HG02943 (cell line): ENCODE measurements around the gene RRP7A.
"Not testable (repeated sequence)": the region's sequence is repeated elsewhere in the genome, so short reads cannot be mapped to it uniquely, and the experiment has no call there.

Experiments
- ATAC-seq: cut with Tn5 transposase; IDR thresholded peaks from one replicate; pipeline ENCODE4 v1.9.1; 2021; ENCODE audit warnings: mild to moderate bottlenecking, low read depth, moderate library complexity; ENCODE audit not compliant: unreplicated experiment

The RRP7A gene, protein sequence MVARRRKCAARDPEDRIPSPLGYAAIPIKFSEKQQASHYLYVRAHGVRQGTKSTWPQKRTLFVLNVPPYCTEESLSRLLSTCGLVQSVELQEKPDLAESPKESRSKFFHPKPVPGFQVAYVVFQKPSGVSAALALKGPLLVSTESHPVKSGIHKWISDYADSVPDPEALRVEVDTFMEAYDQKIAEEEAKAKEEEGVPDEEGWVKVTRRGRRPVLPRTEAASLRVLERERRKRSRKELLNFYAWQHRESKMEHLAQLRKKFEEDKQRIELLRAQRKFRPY

DNA sequence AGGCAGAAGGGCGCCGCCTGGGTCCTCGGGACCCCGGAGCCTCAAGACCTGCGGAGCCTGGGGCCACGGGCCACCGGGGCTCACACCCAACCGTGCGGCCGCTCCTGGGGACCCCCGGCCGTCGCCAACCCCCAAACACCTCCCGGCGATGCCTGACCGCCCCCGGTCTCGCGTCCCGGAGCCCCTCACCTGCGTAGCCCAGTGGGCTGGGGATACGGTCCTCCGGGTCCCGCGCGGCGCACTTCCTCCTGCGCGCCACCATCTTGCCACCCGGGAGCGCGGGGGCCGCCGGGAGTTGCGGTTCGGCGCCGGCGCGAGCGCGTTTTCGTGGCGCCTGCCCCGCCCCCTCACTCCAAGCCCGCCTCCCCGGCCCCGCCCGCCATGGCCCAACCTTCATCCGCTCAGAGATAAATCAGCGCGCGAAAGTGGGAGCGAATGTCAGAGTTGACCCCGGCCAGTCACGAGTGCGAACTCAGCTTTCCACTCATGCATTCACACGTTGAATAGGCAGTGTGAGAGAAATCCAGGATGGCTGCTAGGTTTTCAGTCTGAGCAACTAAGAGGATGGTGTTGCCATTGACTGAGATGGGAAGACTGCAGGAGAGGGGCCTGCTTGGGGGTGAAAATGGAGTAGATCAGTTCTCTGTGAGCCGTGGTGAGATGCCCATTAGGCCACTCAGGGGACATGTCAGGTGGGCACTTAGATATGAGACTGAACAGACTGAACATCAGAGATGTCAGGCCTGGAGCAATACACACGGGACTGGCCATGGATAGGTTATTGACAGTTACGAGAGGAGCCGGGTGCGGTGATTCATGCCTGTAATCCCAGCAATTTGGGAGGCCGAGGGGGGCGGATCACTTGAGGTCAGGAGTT is at the start of gene RRP7A:
Gene RRP7A, minus strand, starts transcription at position 272 of the 877 bp plus-strand sequence. Its CDS starts 10 bp downstream, at position 262.
- peak; percentile 67 for ATAC-seq

DNA sequence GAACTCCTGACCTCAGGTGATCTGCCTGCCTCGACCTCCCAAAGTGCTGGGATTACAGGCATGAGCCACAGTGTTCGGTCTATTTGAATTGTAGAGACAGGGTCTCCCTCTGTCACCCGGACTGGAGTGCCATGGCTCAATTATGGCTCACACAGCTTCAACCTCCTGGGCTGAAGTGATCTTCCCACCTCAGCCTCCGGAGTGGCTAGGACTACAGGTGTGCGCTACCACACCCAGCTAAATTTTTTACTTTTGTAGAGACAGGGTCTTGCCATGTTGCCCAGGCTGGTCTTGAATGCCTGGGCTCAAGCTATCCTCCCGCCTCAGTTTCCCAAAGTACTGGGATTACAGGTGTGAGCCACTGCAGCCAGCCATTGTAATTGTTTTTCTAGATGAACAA is 48.4 kb upstream of the RRP7A start:
- not testable (repeated sequence) for ATAC-seq

DNA sequence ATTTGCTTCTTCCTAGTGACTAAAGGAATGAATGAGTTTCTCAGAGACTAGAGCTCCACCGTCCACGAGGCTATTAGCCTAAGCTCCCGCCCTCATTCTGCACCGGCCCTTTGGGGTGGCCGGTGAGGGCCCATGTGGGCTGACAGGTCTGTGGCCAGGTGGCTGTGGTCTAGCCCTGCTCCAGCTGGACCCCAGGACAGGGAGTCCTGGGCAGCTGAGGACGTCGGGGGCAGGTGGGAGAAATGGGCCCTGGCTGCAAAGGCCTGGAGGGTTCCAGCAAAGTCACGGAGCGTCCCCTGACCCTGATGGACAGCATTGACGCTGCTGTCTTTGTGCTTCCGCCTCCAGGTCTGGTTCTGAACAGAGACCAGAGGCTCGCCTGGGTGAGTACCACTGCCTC is 46.4 kb upstream of the RRP7A start:
- ATAC-seq = no peak

DNA sequence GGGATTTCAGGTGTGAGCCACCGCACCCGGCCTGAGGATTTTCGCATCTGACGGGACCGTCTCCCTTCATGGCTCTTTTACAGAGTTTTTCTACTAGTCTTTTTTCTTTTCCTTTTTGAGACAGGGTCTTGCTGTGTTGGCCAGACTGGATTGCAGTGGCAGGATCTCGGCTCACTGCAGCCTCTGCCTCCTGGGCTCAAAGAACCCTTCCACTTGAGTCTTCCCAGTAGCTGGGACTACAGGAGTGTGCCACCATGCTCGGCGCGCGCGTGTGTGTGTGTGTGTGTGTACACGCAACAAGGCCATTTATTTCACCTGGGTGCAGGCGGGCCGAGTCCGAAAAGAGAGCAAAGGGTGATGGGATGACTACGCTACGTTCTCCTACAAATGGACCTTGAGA is 45.1 kb upstream of the RRP7A start:
- ATAC-seq = no peak

DNA sequence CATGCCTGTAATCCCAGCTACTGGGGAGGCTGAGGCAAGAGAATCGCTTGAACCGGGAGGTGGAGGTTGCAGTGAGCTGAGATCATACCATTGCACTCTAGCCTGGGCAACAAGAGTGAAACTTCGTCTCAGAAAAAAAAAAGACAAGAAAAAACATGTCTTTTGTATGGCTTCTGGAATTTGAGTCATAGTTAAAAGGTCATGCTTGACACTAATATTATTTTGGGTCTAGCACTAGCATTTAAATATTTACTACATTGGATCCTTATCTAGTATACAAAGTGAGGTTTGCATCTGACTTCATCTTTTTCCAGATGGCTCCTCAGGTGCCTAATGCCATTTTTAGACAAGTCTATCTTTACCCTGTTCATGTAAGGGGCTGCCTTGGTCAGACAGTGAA is 44.3 kb upstream of the RRP7A start:
- ATAC-seq = not testable (repeated sequence)

DNA sequence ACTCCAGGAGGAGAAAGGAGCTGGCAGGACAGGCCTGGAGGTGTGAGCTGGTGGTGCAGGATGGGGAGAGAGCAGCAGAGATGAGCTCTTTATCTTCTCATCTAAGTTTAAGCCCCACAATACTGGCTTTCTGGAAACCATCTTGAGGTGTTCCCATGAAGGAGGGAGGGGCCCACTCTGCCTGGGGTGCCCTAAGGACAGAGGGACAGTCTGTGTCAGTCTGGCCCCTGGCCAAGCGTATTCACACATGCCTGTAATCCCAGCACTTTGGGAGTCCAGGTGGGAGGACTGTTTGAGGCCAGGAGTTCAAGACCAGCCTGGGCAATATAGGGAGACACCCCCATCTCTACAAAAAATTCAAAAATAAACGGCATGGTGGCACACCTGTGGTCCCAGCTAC is 43.1 kb upstream of the RRP7A start:
- no peak for ATAC-seq

DNA sequence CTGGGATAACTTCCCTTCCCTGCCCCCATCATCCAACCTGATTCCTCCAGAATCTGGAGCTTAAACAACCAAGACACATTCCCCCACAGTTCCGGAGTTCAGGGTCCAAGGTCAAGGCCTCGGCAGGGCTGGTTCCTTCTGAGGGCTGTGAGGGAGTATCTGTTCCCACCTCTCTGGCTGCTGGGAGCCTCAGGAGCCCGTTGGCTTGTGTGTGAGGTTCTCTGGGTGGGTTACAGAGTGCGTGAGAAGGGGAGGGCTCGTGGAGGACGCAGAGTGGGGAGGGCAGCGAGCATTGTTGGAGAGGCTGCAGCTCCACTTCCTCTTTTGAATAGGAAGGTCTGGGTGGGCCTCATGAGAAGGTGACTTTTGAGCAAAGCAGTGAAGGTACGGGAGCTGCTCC is 42.7 kb upstream of the RRP7A start:
- ATAC-seq = no peak

DNA sequence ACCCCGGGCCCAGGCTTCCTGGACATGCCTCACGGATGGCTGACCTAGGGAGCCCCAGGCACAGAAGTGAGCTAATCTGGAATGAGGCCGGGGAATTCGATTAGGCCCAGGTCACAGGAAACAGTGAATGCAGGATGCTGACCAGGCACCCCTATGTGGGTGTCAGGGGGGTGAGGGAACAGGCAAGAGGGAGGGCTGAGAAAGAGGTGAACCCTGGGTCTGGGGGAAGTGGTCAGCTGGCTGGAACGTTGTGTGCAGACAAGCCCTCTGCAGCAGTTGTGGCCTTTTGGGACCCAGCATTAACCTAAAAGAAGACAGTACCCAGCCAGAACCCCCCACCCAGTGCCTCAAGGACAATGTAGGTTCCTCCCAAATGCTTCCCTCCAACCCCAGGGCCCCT is 42.3 kb upstream of the RRP7A start:
- ATAC-seq = no peak

DNA sequence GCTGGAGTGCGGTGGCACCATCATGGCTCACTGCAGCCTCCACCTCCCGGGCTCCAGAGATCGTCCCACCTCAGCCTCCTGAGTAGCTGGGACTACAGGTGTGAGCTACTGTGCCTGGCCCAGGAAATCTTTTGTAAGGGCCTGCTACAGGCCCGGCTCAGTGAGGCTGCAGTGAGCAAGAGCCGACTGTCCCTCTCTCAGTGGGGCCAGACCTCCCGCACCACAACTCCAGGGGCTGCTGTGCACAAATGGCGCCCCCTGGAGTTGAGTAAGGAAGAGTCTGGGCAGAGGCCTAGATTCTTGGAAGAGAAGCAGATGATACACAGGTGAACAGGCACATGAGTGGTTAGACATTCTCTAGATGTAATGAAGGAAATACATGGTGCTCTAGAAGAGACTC is 41.2 kb upstream of the RRP7A start:
- ATAC-seq = no peak

DNA sequence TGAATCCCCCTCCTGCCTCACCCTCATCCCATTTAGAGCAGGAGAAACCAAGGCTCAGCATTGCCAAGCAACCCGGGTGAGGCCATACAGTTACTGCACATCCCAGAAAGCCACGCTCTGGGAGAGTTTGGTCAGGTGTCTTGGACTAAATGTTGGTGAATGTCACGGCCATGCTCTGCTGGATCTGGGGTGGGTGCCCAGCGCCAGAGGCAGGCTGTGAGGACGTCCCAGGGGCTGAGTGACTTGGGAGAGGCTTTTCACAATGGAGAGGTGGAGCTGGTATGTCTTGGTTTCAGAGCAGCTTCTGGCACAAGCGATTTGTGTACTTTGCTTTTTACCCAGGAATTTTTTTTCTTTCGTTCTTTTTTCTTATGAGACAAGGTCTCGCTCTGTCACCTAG is 40.8 kb upstream of the RRP7A start:
- ATAC-seq = no peak

DNA sequence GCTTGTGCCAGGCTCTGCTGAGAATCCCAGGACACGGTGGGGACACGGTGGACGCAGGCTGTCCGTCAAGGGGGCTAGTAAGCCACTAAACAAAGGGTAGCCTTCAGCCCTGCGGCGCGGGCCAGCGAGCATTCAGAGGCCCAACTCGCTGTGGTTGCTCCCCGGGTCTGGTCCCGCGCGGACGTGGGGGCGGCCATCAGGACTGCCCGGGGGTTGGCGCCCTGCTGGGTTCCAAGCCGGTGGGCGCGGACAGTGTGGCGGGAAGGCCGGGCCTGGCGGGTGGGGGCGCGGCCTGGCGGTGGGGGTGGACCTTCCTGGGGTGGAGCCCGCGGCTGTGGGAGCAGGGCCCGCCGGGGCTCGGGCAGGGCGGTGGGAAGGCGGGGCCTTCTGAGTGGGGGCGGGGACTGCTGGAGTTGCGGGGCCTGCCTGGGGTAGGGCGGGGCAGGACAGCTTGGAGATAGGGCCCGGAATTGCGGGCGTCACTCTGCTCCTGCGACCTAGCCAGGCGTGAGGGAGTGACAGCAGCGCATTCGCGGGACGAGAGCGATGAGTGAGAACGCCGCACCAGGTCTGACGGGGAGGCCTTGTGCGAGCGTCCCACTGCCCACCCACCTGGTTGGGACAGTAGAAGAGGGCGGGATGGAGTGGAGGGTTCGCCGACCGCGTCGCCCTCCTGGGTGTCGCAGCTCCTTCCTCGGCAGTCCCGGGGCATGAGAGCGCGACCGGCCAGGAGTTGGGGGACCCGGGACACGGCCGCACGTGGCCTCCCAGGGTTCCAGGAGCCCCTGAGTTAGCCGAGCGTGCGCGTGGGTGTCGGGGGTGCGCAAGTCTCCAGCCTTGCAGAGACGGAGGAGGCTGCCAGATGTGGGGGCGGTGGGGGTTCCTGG is 34.1 kb upstream of the RRP7A start, which contains the start of gene SERHL2:
Gene SERHL2, plus strand, starts transcription at position 482 of the 887 bp plus-strand sequence. Its CDS starts 65 bp downstream, at position 547.
- no peak for ATAC-seq

DNA sequence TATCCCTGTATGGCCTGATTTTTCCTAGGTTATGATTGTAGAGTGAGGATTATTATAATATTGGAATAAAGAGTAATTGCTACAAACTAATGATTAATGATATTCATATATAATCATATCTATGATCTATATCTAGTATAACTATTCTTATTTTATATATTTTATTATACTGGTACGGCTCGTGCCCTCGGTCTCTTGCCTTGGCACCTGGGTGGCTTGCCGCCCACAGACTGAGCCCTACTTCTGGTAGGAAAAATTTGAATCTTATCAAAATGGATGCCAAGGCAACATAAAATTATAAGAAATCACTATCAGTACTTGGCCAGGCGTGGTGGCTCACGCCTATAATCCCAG is 32.7 kb upstream of the RRP7A start:
- ATAC-seq = not testable (repeated sequence)

DNA sequence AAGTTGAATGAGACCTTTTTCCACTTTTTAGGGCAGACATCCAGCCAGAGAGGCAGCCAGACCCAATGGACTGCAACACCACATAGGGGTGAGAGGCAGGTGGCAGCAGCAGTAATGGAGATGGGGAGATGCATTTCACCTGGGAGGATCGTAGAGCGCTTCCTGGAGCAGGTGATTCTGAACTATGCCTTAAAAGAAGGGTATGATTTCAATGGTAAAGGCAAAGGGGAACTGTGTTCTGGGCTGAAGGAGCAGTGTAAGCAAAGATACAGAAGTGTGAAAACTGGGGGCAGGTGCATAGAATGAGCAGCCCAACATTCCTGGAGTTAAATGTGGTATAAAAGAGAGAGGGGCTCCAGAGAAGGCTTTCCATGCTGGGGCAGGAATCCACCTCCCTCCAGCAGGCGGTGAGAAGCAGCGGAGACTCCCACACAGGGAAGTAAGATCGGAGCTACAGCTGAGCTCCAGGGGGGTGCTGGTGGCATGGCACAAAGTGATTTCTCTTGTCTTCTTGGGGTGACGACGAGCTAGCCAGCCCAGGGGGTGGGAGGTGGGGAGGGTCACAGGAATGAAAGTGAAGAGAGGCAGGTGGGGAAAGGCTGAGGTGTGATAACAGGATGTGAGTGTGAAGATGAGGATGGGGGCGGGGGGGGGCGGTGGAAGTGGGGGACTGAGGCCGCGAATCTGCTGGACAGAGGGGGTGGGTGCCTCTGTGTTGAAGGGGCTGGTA is 29.9 kb upstream of the RRP7A start:
- ATAC-seq = no peak

DNA sequence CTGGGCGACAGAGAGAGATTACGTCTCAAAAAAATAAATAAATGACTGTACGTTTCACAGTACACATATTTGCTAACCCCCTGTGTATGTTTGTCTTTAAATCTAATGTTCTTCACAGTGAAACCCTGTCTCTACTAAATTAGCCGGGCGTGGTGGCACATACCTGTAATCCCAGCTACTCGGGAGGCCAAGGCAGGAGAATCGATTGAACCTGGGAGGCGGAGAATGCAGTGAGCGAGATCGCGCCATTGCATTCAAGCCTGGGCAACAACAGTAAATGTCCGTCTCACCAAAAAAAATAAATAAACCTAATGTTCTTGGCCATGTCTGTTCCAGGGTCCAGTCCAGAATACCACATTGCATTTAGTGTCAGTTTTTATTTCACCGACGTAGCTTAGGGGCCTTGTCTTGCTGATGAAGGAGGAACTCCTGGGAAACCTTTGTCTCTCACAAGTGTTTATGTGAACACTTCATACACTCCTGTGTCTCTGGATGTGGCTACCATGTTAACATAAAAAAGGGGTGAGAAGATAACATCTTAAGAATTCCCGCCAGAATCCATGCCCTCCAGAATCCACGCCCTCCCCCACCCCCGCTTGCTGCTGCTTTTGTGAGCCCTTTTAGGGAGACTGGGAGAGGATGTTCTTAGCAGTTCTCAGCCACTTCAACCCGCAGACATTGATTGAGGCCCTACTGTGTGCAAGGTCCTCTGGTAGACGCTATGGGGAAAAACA is 29.2 kb upstream of the RRP7A start:
- ATAC-seq = no peak

DNA sequence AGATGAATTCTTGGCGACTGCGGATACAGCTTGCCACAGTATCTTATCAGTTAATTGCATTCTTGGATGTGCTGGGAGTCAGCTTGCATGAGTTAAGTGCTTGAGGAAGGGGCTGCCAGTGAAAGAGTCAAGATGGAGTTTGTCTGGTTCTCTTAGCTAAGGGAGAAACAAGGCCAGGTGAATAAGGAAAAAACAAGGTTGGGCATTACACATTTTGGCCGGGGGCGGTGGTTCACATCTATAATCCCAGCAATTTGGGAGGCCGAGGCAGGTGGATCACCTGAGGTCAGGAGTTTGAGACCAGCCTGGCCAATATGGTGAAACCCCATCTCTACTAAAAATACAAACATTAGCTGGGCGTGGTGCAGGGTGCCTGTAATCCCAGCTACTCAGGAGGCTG is 28.5 kb upstream of the RRP7A start:
- not testable (repeated sequence) for ATAC-seq

DNA sequence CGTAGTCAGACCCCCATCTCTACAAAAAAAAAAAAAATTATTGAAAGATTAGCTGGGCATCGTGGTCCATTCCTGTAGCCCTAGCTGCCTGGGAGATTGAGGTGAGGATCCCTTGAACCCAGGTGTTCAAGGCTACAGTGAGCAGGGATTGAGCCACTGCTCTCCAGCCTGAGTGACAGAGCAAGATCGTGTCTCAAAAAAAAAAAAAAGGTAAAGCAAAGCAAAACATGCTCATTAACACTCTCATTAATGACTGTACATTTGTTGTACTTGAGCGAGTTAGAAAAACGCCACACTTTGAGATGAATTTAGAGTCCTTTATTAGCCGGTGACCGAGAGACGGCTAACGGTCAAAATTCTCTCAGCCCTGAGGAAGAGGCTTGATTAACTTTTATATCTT is 28.0 kb upstream of the RRP7A start:
- no peak for ATAC-seq

DNA sequence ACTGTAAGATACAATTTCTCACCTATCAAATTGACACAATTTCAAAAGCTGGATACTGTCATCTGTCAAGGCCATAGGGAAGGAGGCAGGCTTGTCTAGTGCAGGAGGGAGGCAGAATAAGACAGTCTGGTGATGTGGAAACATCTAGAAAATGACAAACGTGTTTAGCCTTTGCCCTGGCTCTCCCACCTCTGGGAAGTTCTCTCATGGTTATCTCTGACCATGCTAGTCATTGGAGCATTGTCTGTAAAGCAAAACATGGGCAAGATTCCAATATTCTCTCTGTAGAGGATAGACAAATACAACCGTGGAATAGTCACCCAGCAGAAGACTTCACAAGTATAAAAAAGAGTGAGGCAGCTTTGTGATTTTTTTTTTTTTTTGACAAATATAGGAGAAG is 25.1 kb upstream of the RRP7A start:
- ATAC-seq = no peak

DNA sequence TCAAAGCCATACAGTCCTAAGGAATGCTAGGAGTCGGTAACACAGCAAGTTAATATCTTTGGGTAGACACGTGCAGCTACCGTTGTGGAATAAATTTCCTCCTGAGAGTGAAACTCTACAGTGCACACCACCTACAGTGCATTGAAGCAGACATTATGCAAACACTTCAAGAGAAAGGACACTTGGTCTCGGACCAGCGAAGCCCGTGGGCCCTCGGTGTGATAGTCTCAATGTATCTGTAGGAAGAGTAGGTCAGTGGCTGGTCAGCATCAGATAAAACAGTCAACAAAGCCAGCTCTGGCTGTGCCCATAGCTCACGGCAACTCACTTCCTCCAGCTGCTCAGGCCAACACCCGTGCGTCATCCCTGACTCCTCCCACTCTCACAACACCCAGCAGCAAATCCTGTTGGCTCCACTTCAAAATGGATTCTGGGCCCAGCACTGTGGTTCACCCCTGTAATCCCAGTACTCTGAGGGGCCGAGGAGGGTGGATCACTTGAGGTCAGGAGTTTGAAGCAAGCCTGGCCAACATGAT is 19.7 kb upstream of the RRP7A start:
- not testable (repeated sequence) for ATAC-seq

DNA sequence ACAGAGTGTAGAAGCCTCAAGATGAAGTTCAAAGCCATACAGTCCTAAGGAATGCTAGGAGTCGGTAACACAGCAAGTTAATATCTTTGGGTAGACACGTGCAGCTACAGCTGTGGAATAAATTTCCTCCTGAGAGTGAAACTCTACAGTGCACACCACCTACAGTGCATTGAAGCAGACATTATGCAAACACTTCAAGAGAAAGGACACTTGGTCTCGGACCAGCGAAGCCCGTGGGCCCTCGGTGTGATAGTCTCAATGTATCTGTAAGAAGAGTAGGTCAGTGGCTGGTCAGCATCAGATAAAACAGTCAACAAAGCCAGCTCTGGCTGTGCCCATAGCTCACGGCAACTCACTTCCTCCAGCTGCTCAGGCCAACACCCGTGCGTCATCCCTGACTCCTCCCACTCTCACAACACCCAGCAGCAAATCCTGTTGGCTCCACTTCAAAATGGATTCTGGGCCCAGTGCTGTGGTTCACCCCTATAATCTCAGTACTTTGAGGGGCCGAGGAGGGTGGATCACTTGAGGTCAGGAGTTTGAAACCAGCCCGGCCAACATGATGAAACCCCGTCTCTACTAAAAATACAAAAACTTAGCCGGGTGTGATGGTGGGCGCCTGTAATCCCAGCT is 17.7 kb upstream of the RRP7A start:
- peak; percentile 49 for ATAC-seq
